Right atrium auricular region (tissue), 2 donors: ENCODE data around the gene KCNJ4. TPM values are rescaled to one million over a fixed set of nuclear protein-coding genes. Genes with fewer than 3 reads are reported as not detected.
A peak's percentile ranks its signal among the peaks of the same experiment; 100 is the strongest.
"Not testable (repeated sequence)": the region's sequence is repeated elsewhere in the genome, so short reads cannot be mapped to it uniquely, and the experiment has no call there.

Experiments used
- DNase-seq: peaks from one replicate; pipeline ENCODE4 v3.0.0-alpha.2; 2019; ENCODE audit warnings: low spot score
- H3K27ac ChIP-seq, 2 donors: fragments of 200-600 bp; sonication (generic); 1 replicate in 1 of 2; 2 replicates in 1 of 2; pipeline ENCODE4 v1.5.1; 2016 to 2019
- H3K27me3 ChIP-seq, 2 donors: fragments of 200-600 bp; sonication (generic); one replicate each; pipeline versions ENCODE4 v1.5.1 to v1.6.0; 2017 to 2019
- H3K36me3 ChIP-seq: fragments of 200-600 bp; sonication (generic); one replicate; pipeline ENCODE4 v1.5.1; 2016
- H3K4me1 ChIP-seq, 2 donors: fragments of 200-600 bp; sonication (generic); one replicate each; pipeline versions ENCODE4 v1.5.1 to v1.6.0; 2017 to 2019
- H3K4me3 ChIP-seq, 2 donors: fragments of 200-600 bp; sonication (generic); 1 replicate in 1 of 2; 2 replicates in 1 of 2; pipeline ENCODE4 v1.5.1; 2017 to 2019; ENCODE audit warnings: mild to moderate bottlenecking in 1 of 2, moderate library complexity in 1 of 2
- H3K9me3 ChIP-seq, 2 donors: fragments of 200-600 bp; sonication (generic); one replicate each; pipeline ENCODE4 v1.5.1; 2019
- CTCF ChIP-seq, 2 donors: fragments of 200-600 bp; sonication (generic); IDR thresholded peaks; one replicate each; pipeline ENCODE4 v1.5.1; 2019; ENCODE audit warnings: antibody characterized with exemption in 2 of 2
- total RNA-seq, 2 donors: library from RNA; depleted of rRNA; stranded (reverse); fragments of >200 nt; gene quantifications; one replicate each; pipeline ENCODE4 v1.1.0, GENCODE V29; 2016

KCNJ4 gene
- total RNA-seq, 2 donors from 2014 or later, result 7.0 to 36.7 TPM

GRCh38 chr22:38481162-38481870 is 26.3 kb upstream of the KCNJ4 start:
- DNase-seq, result no peak
- Histone ChIP-seq H3K4me1 (no peaks in the 10 kb centered on the region), H3K27ac (no peak overlapping the region), H3K36me3 (peaks cover 70% of the 10 kb centered on the region), H3K27me3 (no peaks in the 10 kb centered on the region), H3K4me3 (no peak overlapping the region), H3K9me3 (no peaks in the 10 kb centered on the region)
- TF ChIP-seq CTCF (IDR thresholded peaks at IDR 0.05), result no peak

DNA sequence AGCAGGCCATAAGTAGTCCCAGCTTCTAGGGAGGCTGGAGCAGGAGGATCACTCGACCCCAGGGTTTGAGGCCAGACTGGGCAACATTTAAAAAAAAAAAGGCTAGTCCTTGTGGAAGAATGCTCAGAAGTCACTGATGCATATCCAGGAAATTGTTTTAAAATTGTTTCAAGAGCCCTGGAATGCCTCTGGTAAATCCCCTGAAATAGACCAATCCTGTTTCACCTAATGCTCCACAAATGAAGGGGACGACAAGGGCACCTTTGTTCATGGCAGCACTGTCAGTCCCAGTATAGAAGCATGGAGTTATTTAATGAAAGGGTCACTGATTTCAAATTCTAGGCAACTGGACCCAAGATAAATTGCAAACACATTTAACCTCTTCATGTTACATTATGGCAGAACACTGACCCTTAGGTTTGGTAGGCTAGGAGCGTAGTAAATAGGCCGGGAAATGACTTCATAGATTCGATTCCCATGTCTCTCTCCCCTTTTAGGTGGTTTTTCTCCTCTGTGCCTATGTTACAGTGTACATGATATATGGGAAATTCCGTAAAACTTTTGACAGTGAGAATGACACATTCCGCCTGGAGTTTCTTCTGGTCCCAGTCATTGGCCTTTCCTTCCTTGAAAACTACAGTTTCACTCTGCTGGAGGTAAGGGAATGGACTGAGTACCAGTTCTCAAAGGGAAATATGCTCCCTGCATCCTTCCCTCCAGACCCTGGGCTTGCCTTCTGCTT is 24.3 kb upstream of the KCNJ4 start:
- no peak for DNase-seq
- TF ChIP-seq CTCF (IDR thresholded peaks at IDR 0.05), result no peak
- Histone ChIP-seq H3K4me1 (no peaks in the 10 kb centered on the region), H3K27ac (no peak overlapping the region), H3K36me3 (peaks cover 49% of the 10 kb centered on the region), H3K9me3 (no peaks in the 10 kb centered on the region), H3K4me3 (no peak overlapping the region), H3K27me3 (no peaks in the 10 kb centered on the region)

- Histone ChIP-seq H3K27me3 (no peaks in the 10 kb centered on the region), H3K4me3 (no peak overlapping the region), H3K36me3 (peaks cover 33% of the 10 kb centered on the region), H3K4me1 (no peaks in the 10 kb centered on the region), H3K9me3 (no peaks in the 10 kb centered on the region), H3K27ac (no peak overlapping the region)
- TF ChIP-seq CTCF (IDR thresholded peaks at IDR 0.05), result no peak
- DNase-seq, result peak; percentile 36
Measured at GRCh38 chr22:38477585-38477984, 22.6 kb upstream of the KCNJ4 start.

DNA sequence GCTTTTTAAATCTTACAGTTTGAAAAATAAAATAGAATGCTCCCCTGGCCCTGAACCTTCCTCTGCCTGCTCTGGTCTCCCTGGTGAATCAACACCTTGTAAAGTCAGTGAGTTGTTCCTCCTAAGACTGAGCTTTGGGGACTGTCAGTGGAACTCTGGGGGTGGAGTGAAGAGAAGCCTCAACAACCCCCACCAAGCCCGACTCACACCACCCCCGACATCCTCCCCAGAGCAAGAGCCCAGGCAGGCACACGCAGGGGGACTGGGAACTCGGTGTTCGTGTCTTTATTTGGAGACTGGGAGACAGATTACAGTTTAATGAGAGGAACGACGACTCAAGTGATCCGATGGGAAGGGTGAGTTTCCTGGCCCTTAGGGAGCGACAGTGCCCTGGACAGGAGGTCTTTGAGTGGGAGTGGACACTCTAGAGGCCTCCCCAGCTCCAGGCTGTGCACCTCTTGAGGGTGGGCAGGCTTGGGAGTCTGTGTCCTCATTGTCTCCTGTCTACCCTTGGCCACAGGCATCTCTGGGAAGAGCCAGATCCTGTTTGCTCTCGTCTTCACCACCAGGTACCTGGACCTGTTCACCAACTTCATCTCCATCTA is 19.1 kb upstream of the KCNJ4 start:
- H3K36me3 ChIP-seq, result peaks cover 2% of the 10 kb centered on the region
- no peak for TF ChIP-seq CTCF (IDR thresholded peaks at IDR 0.05)
- H3K4me3 ChIP-seq, result no peak overlapping the region
- H3K27ac ChIP-seq, result no peak overlapping the region
- H3K27me3 ChIP-seq, result no peaks in the 10 kb centered on the region
- H3K9me3 ChIP-seq, result no peaks in the 10 kb centered on the region
- peaks cover 0 to 2% of the 10 kb centered on the region in 2 donors for H3K4me1 ChIP-seq
- no peak for DNase-seq

DNA sequence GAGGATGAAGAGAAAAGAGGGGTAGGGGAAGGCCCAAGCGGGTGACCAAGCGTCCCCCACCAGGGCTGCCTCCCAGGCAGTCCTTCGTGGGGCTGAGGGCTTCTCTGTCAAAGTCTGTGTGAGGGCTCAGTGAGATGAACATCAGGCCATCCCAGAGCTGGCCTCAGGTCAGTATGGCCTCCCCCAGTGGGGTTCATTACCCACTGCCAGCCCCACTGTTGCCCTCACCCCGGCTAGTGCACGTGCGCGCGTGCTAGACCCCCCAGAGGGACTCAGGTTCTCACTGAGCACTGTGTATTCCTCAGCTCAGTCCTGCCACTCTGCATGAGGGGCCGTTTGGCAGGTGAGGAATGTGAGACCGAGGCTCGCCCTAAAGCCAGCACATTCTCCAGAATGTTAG is 16.2 kb upstream of the KCNJ4 start:
- TF ChIP-seq CTCF (IDR thresholded peaks at IDR 0.05), result no peak
- H3K4me3 ChIP-seq, result no peak overlapping the region
- H3K27me3 ChIP-seq, result no peaks in the 10 kb centered on the region
- H3K9me3 ChIP-seq, result no peaks in the 10 kb centered on the region
- no peaks in the 10 kb centered on the region for H3K36me3 ChIP-seq
- peaks cover 0 to 17% of the 10 kb centered on the region in 2 donors for H3K4me1 ChIP-seq
- no peak for DNase-seq
- H3K27ac ChIP-seq, result no peak overlapping the region

DNA sequence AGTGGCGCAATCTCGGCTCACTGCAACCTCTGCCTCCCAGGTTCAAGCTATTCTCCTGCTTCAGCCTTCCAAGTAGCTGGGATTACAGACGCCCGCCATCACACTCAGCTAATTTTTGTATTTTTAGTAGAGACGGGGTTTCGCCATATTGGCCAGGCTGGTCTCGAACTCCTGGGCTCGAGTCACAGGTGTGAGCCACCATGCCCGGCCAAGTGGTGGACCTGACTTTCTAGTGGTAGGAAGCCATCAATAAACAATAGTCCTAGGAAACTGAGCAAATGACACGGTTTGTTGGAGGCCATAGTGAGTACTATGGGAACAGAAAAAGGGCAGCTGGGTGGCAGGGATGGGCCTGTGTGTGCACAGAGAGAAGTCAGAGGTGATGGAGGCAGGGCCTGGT is 15.2 kb upstream of the KCNJ4 start:
- not testable (repeated sequence) for H3K27me3 ChIP-seq, H3K9me3 ChIP-seq, H3K4me3 ChIP-seq, DNase-seq, H3K27ac ChIP-seq, H3K36me3 ChIP-seq
- peaks cover 0 to 17% of the 10 kb centered on the region in 2 donors for H3K4me1 ChIP-seq
